Measurements from ENCODE around the gene NLN. TPM values are rescaled to one million over a fixed set of nuclear protein-coding genes. Genes with fewer than 3 reads are reported as not detected.
"Not testable (repeated sequence)": the region's sequence is repeated elsewhere in the genome, so short reads cannot be mapped to it uniquely, and the experiment has no call there.

The NLN gene
- total RNA-seq, 2 experiments from 2014 or later, result 38.4 to 42.5 TPM

- H3K4me3 Mint-ChIP-seq, result peak overlapping the region; percentile 16
- CTCF ChIA-PET, result interaction anchor here (1.1 kb wide), 1 partner anchor 49 kb away, joined by 3 read pairs; no protein-coding TSS in a partner anchor
- H3K27me3 Mint-ChIP-seq, result no peaks in the 10 kb centered on the region
- POLR2A ChIA-PET, result no interaction called here
- H3K9me3 Mint-ChIP-seq, result peaks cover 7% of the 10 kb centered on the region
- no peaks in the 10 kb centered on the region for H3K36me3 Mint-ChIP-seq (ENCODE audit: low read depth)
- DNase-seq (no peak), ATAC-seq (no peak)
- intact Hi-C loops (cut with micrococcal nuclease), result no loop called here
- H3K4me1 Mint-ChIP-seq (ENCODE audit: low read depth), result peaks cover 19% of the 10 kb centered on the region
- no peak for TF ChIP-seq CTCF (IDR thresholded peaks at IDR 0.05)
- peak overlapping the region; percentile 57 for H3K27ac Mint-ChIP-seq
Observed at GRCh38 chr5:65867542-65868195, 145.7 kb downstream of the NLN start.

- intact Hi-C loops (cut with micrococcal nuclease), result no loop called here
- DNase-seq, result no peak
- Mint-ChIP-seq H3K9me3 (peaks cover 7% of the 10 kb centered on the region), H3K4me1 (ENCODE audit: low read depth) (peaks cover 19% of the 10 kb centered on the region), H3K27ac (no peak overlapping the region), H3K4me3 (no peak overlapping the region), H3K27me3 (no peaks in the 10 kb centered on the region), H3K36me3 (ENCODE audit: low read depth) (no peaks in the 10 kb centered on the region)
- ChIA-PET POLR2A (interaction anchor here (1.0 kb wide), 1 partner anchor 16 kb away, joined by 3 read pairs; no protein-coding TSS in a partner anchor), CTCF (no interaction called here)
- ATAC-seq, result no peak
- no peak for TF ChIP-seq CTCF (IDR thresholded peaks at IDR 0.05)
Observed at GRCh38 chr5:65868509-65868908, 146.5 kb downstream of the NLN start.

GRCh38 chr5:65871182-65871581, 149.2 kb downstream of the NLN start:
- H3K4me3 Mint-ChIP-seq, result no peak overlapping the region
- H3K4me1 Mint-ChIP-seq (ENCODE audit: low read depth), result peaks cover 14% of the 10 kb centered on the region
- no peaks in the 10 kb centered on the region for H3K36me3 Mint-ChIP-seq (ENCODE audit: low read depth)
- peaks cover 7% of the 10 kb centered on the region for H3K9me3 Mint-ChIP-seq
- ATAC-seq (no peak), DNase-seq (peak; percentile 4)
- ChIA-PET CTCF (no interaction called here), POLR2A (no interaction called here)
- TF ChIP-seq CTCF (IDR thresholded peaks at IDR 0.05), result no peak
- H3K27ac Mint-ChIP-seq, result no peak overlapping the region
- no peaks in the 10 kb centered on the region for H3K27me3 Mint-ChIP-seq
- intact Hi-C loops (cut with micrococcal nuclease), result no loop called here

- intact Hi-C loops (cut with micrococcal nuclease); H3K9me3 Mint-ChIP-seq; H3K4me3 Mint-ChIP-seq; CTCF ChIA-PET; H3K36me3 Mint-ChIP-seq (ENCODE audit: low read depth); H3K27me3 Mint-ChIP-seq; H3K27ac Mint-ChIP-seq; ATAC-seq: not testable (repeated sequence)
- DNase-seq, result peak; percentile 4
- POLR2A ChIA-PET, result interaction anchor here (1.0 kb wide), 1 partner anchor 15 kb away, joined by 4 read pairs; no protein-coding TSS in a partner anchor
- H3K4me1 Mint-ChIP-seq (ENCODE audit: low read depth), result peaks cover 12% of the 10 kb centered on the region
Observed at GRCh38 chr5:65871776-65872175, 149.8 kb downstream of the NLN start.

- Mint-ChIP-seq H3K4me3 (no peak overlapping the region), H3K9me3 (peaks cover 10% of the 10 kb centered on the region), H3K36me3 (ENCODE audit: low read depth) (no peaks in the 10 kb centered on the region), H3K4me1 (ENCODE audit: low read depth) (no peaks in the 10 kb centered on the region), H3K27ac (no peak overlapping the region), H3K27me3 (no peaks in the 10 kb centered on the region)
- POLR2A ChIA-PET, result no interaction called here
- TF ChIP-seq CTCF (IDR thresholded peaks at IDR 0.05), result no peak
- CTCF ChIA-PET, result no interaction called here
- intact Hi-C loops (cut with micrococcal nuclease), result no loop called here
- DNase-seq (no peak), ATAC-seq (no peak)
Observed at GRCh38 chr5:65873181-65873750, 151.3 kb downstream of the NLN start.

Measured in activated CD8-positive, alpha-beta T cell treated with anti-CD3 and anti-CD28 coated beads for 36 hours (primary cell).